GM18909 (cell line): ENCODE measurements around the gene AREG.

Source experiments
- ATAC-seq: cut with Tn5 transposase; IDR thresholded peaks from one replicate; pipeline ENCODE4 v1.9.1; 2021; ENCODE audit warnings: mild to moderate bottlenecking; ENCODE audit not compliant: unreplicated experiment, poor library complexity

Gene AREG

GRCh38 chr4:74456056-74456744 is 11.3 kb downstream of the AREG start:
- ATAC-seq: no peak

GRCh38 chr4:74456849-74457395 is 12.0 kb downstream of the AREG start:
- ATAC-seq: no peak

GRCh38 chr4:74460833-74461232 is 15.9 kb downstream of the AREG start:
- ATAC-seq: no peak

GRCh38 chr4:74463123-74463522 is 18.2 kb downstream of the AREG start:
- ATAC-seq: no peak

GRCh38 chr4:74464291-74464690 is 19.4 kb downstream of the AREG start:
- no peak for ATAC-seq

GRCh38 chr4:74466242-74466641 is 21.3 kb downstream of the AREG start:
- ATAC-seq: no peak

GRCh38 chr4:74471264-74471663 is 26.3 kb downstream of the AREG start:
- ATAC-seq: no peak

GRCh38 chr4:74473155-74473811 is 28.3 kb downstream of the AREG start:
- no peak for ATAC-seq

GRCh38 chr4:74474345-74475090 is 29.6 kb downstream of the AREG start:
- no peak for ATAC-seq

- ATAC-seq: no peak
These were observed 30.3 kb downstream of the AREG start for GRCh38 chr4:74475091-74475800.

- no peak for ATAC-seq
These were observed 31.0 kb downstream of the AREG start for GRCh38 chr4:74475946-74476345.

- no peak for ATAC-seq
These were observed 34.1 kb downstream of the AREG start for GRCh38 chr4:74479009-74479408.

GRCh38 chr4:74480267-74480666 is 35.3 kb downstream of the AREG start:
- ATAC-seq: no peak

GRCh38 chr4:74481891-74482609 is 37.1 kb downstream of the AREG start:
- no peak for ATAC-seq

GRCh38 chr4:74483226-74483911 is 38.4 kb downstream of the AREG start:
- no peak for ATAC-seq

GRCh38 chr4:74486905-74487304 is 42.0 kb downstream of the AREG start:
- no peak for ATAC-seq

GRCh38 chr4:74487771-74488170 is 42.8 kb downstream of the AREG start:
- ATAC-seq: no peak

GRCh38 chr4:74490736-74491135 is 45.8 kb downstream of the AREG start:
- ATAC-seq: no peak
